ENCODE measurements around the gene RASSF9. TPM values are rescaled to one million over a fixed set of nuclear protein-coding genes. Genes with fewer than 3 reads are reported as not detected.

The RASSF9 gene
- total RNA-seq, 4 donors from 2014 or later = 1.2 to 3.6 (median 2.1) TPM

- Histone ChIP-seq H3K9me3 (no peaks in the 10 kb centered on the region), H3K4me3 (no peak overlapping the region), H3K36me3 (no peaks in the 10 kb centered on the region), H3K27ac (replicated peaks in 1 of 4) (no peak overlapping the region), H3K4me1 (no peaks in the 10 kb centered on the region), H3K27me3 (no peaks in the 10 kb centered on the region)
- DNase-seq (ENCODE audit: extremely low spot score) = no peak
- TF ChIP-seq POLR2A (IDR thresholded peaks at IDR 0.05; ENCODE audit: low read depth) (no peak), CTCF (IDR thresholded peaks at IDR 0.05) (no peak), EP300 (IDR thresholded peaks at IDR 0.05) (no peak), POLR2AphosphoS5 (IDR thresholded peaks at IDR 0.05) (no peak)
- intact Hi-C loops (cut with DNase I) = no loop called here
- 96% methylated on average over 5 of the region's 6 CpGs for WGBS
These were observed 19.1 kb upstream of the RASSF9 start for GRCh38 chr12:85855305-85855704.

- H3K36me3 ChIP-seq = no peaks in the 10 kb centered on the region
- H3K9me3 ChIP-seq = no peaks in the 10 kb centered on the region
- DNase-seq (ENCODE audit: extremely low spot score) = no peak
- H3K27me3 ChIP-seq = no peaks in the 10 kb centered on the region
- H3K27ac ChIP-seq (replicated peaks in 1 of 4) = no peak overlapping the region
- TF ChIP-seq POLR2AphosphoS5 (IDR thresholded peaks at IDR 0.05) (no peak), POLR2A (IDR thresholded peaks at IDR 0.05; ENCODE audit: low read depth) (no peak)
- no peak overlapping the region for H3K4me3 ChIP-seq
- intact Hi-C loops (cut with DNase I) = no loop called here
- H3K4me1 ChIP-seq = no peaks in the 10 kb centered on the region
- WGBS = 65% methylated on average over 3 of the region's 3 CpGs
These were observed 13.1 kb upstream of the RASSF9 start for GRCh38 chr12:85849344-85849743.

GRCh38 chr12:85843606-85844310 lies 7.5 kb upstream of the RASSF9 start:
- 93% methylated on average over 12 of the region's 17 CpGs for WGBS
- TF ChIP-seq POLR2AphosphoS5 (IDR thresholded peaks at IDR 0.05) = no peak
- TF ChIP-seq EP300 (IDR thresholded peaks at IDR 0.05) = no peak
- TF ChIP-seq CTCF (IDR thresholded peaks at IDR 0.05) = no peak
- TF ChIP-seq POLR2A (IDR thresholded peaks at IDR 0.05; ENCODE audit: low read depth) = no peak
- intact Hi-C loops (cut with DNase I) = no loop called here
- no peaks in the 10 kb centered on the region for H3K4me1 ChIP-seq
- no peaks in the 10 kb centered on the region for H3K27me3 ChIP-seq
- no peak overlapping the region for H3K27ac ChIP-seq (replicated peaks in 1 of 4)
- H3K9me3 ChIP-seq = no peaks in the 10 kb centered on the region
- DNase-seq (ENCODE audit: extremely low spot score) = no peak
- H3K36me3 ChIP-seq = no peaks in the 10 kb centered on the region
- no peak overlapping the region for H3K4me3 ChIP-seq

- no peaks in the 10 kb centered on the region for H3K36me3 ChIP-seq
- H3K4me1 ChIP-seq = peaks cover 10 to 22% (median 16%) of the 10 kb centered on the region in 4 donors
- no peaks in the 10 kb centered on the region for H3K27me3 ChIP-seq
- H3K27ac ChIP-seq (replicated peaks in 1 of 4) = peak overlapping the region; percentile 67 to 72 (median 70)
- H3K9me3 ChIP-seq = no peaks in the 10 kb centered on the region
- TF ChIP-seq POLR2AphosphoS5 (IDR thresholded peaks at IDR 0.05) (no peak), CTCF (IDR thresholded peaks at IDR 0.05) (no peak), EP300 (IDR thresholded peaks at IDR 0.05) (no peak), POLR2A (IDR thresholded peaks at IDR 0.05; ENCODE audit: low read depth) (no peak)
- peak overlapping the region; percentile 37 to 55 (median 52) for H3K4me3 ChIP-seq
- intact Hi-C loops (cut with DNase I) = no loop called here
- WGBS = 19% methylated on average over 4 of the region's 4 CpGs
- no peak for DNase-seq (ENCODE audit: extremely low spot score)
These were observed 598 bp downstream of the RASSF9 start for GRCh38 chr12:85835426-85836196.

GRCh38 chr12:85834378-85834777 lies 1.8 kb downstream of the RASSF9 start:
- DNase-seq (ENCODE audit: extremely low spot score) = no peak
- Histone ChIP-seq H3K4me3 (peak overlapping the region; percentile 3 to 52 (median 25)), H3K36me3 (no peaks in the 10 kb centered on the region), H3K27me3 (no peaks in the 10 kb centered on the region), H3K4me1 (peaks cover 10 to 22% (median 16%) of the 10 kb centered on the region in 4 donors), H3K9me3 (no peaks in the 10 kb centered on the region), H3K27ac (replicated peaks in 1 of 4) (peak overlapping the region in 1 of 4 donors; percentile 67)
- WGBS = 64% methylated on average over 2 of the region's 2 CpGs
- TF ChIP-seq POLR2A (IDR thresholded peaks at IDR 0.05; ENCODE audit: low read depth) (no peak), CTCF (IDR thresholded peaks at IDR 0.05) (no peak), POLR2AphosphoS5 (IDR thresholded peaks at IDR 0.05) (no peak), EP300 (IDR thresholded peaks at IDR 0.05) (no peak)
- intact Hi-C loops (cut with DNase I) = no loop called here

Measured in esophagus muscularis mucosa (tissue), 4 donors.